Prostate gland (tissue), 2 donors: ENCODE results near the gene FBXL17.

Source experiments
- POLR2A ChIP-seq: fragments of 450-650 bp; IDR thresholded peaks from one replicate; pipeline ENCODE4 v1.6.1; 2016; ENCODE audit warnings: antibody characterized with exemption, mild to moderate bottlenecking
- POLR2AphosphoS5 ChIP-seq: sonication (generic); formaldehyde crosslinking; IDR thresholded peaks from one replicate; pipeline ENCODE4 v1.6.1; 2017; ENCODE audit warnings: antibody characterized with exemption
- TF ChIP-seq, protein P1 (sequence below), 4 experiments: fragments of 200-600 bp in 2 of 4; fragments of 450-650 bp in 2 of 4; sonication (generic) in 2 of 4; IDR thresholded peaks; 1 replicate in 3 of 4; 2 replicates in 1 of 4; pipeline ENCODE4 v1.5.1; 2016 to 2019; ENCODE audit warnings: antibody characterized with exemption in 4 of 4, mild to moderate bottlenecking in 2 of 4, moderate library complexity in 2 of 4

DNA sequence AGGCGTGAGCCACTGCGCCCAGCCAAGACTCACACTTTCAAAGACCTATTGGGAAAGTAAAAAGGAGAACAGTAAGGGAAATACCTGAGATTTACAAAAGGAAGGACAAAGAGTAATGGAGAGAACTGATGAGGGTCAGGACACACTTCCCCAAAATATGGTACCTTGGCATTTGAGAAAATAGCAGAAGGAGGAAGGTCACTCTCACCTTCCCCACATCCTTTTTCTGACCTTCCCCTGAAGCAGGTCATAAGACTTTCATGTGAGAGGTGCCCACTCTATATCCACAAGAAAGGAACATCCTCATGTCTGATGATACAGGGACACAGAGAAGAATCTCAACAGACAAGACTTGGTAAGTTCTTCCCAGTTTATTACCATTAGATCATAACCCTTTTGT is 272.8 kb downstream of the FBXL17 start:
- TF ChIP-seq, protein P1, sequence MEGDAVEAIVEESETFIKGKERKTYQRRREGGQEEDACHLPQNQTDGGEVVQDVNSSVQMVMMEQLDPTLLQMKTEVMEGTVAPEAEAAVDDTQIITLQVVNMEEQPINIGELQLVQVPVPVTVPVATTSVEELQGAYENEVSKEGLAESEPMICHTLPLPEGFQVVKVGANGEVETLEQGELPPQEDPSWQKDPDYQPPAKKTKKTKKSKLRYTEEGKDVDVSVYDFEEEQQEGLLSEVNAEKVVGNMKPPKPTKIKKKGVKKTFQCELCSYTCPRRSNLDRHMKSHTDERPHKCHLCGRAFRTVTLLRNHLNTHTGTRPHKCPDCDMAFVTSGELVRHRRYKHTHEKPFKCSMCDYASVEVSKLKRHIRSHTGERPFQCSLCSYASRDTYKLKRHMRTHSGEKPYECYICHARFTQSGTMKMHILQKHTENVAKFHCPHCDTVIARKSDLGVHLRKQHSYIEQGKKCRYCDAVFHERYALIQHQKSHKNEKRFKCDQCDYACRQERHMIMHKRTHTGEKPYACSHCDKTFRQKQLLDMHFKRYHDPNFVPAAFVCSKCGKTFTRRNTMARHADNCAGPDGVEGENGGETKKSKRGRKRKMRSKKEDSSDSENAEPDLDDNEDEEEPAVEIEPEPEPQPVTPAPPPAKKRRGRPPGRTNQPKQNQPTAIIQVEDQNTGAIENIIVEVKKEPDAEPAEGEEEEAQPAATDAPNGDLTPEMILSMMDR (IDR thresholded peaks at IDR 0.05) = no peak
- TF ChIP-seq POLR2AphosphoS5 = no peak
- no peak for TF ChIP-seq POLR2A
